Measurements from ENCODE around the gene TBXAS1. TPM values are rescaled to one million over a fixed set of nuclear protein-coding genes. Genes with fewer than 3 reads are reported as not detected.

Gene TBXAS1
- total RNA-seq, 2 donors from 2014 or later: 30.1 to 66.6 TPM

DNA sequence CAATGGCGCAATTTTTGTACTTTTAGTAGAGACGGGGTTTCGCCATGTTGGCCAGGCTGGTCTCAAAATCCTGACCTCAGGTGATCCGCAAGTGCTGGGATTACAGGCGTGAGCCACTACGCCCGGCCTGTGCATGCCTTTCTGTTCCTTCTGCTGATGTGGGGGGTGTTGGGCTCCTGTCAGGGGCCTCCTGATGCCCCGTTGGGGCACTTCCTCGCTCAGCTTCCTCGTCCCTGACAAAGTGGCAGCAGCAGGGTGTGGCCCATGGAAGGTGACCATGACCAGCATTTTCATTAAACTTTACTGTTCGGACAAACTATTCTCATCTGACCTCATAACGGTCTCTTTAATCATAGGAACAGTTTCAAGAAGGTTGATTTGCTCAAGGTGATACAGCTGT is 69.4 kb downstream of the TBXAS1 start:
- H3K9me3 ChIP-seq: no peaks in the 10 kb centered on the region
- no peaks in the 10 kb centered on the region for H3K4me1 ChIP-seq (ENCODE audit: control insufficient read depth in 1 of 2, low read depth in 2 of 2)
- no peak overlapping the region for H3K4me3 ChIP-seq
- TF ChIP-seq, protein P1, sequence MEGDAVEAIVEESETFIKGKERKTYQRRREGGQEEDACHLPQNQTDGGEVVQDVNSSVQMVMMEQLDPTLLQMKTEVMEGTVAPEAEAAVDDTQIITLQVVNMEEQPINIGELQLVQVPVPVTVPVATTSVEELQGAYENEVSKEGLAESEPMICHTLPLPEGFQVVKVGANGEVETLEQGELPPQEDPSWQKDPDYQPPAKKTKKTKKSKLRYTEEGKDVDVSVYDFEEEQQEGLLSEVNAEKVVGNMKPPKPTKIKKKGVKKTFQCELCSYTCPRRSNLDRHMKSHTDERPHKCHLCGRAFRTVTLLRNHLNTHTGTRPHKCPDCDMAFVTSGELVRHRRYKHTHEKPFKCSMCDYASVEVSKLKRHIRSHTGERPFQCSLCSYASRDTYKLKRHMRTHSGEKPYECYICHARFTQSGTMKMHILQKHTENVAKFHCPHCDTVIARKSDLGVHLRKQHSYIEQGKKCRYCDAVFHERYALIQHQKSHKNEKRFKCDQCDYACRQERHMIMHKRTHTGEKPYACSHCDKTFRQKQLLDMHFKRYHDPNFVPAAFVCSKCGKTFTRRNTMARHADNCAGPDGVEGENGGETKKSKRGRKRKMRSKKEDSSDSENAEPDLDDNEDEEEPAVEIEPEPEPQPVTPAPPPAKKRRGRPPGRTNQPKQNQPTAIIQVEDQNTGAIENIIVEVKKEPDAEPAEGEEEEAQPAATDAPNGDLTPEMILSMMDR (IDR thresholded peaks at IDR 0.05): no peak
- no peak overlapping the region for H3K27ac ChIP-seq
- no peak for ATAC-seq (ENCODE audit: insufficient number of reproducible peaks, low FRiP score, low read depth)
- DNase-seq (ENCODE audit: low spot score): no peak
- no peaks in the 10 kb centered on the region for H3K36me3 ChIP-seq
- no peaks in the 10 kb centered on the region for H3K27me3 ChIP-seq (replicated peaks; ENCODE audit: insufficient read depth)

DNA sequence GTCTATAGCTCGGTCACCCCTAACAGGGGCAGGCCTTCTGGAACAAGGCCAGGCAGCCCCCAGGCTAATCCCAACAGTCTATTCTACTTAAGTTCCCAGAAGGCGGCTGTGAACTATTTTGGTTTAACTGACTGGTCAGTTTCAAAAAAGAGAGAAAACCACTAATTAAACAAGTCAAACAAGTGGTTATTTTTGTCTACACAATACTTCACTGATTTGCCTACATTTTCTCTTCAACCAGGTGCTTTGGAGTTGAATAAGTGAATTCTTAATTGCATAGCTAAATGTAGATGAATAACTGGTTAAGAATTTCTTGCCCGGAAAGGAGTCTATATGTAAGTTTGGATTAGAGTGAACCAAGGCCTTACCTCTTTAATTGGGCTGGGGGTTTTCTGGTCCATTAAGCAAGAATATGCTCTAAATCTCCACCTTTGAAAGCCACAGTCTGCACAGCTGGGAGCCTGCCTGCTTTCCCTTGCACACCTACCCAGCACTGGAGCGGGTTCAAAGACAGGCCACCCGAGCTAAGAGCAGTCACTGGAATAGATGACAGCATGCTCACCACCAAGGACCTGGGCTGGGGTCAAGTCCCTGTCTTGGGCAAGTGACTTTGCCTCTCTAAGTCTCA is 70.4 kb downstream of the TBXAS1 start:
- Histone ChIP-seq H3K4me1 (ENCODE audit: control insufficient read depth in 1 of 2, low read depth in 2 of 2) (no peaks in the 10 kb centered on the region), H3K36me3 (no peaks in the 10 kb centered on the region), H3K27ac (no peak overlapping the region), H3K27me3 (replicated peaks; ENCODE audit: insufficient read depth) (no peaks in the 10 kb centered on the region), H3K4me3 (no peak overlapping the region), H3K9me3 (no peaks in the 10 kb centered on the region)
- DNase-seq (ENCODE audit: low spot score) (no peak), ATAC-seq (ENCODE audit: insufficient number of reproducible peaks, low FRiP score, low read depth) (no peak)
- TF ChIP-seq, protein P1 (IDR thresholded peaks at IDR 0.05): no peak

DNA sequence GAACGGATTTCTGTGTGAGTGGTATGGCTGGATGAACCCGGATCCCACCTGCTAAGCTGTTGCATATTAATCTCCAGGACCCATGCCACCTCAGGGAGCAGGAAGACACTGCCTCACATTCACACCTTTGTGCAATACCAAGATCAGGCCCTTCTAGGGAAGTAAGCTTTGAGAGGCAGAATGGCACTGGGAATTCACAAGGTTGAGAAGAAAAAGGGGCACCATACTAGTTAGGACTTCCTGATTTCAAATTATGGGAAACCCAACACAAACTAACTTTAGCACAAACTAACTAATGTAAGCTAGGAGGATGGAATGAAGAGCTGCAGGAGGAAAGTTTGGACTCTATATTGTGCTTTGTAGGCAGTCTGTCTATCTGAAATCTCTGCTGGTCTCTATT is 71.3 kb downstream of the TBXAS1 start:
- H3K36me3 ChIP-seq: no peaks in the 10 kb centered on the region

DNA sequence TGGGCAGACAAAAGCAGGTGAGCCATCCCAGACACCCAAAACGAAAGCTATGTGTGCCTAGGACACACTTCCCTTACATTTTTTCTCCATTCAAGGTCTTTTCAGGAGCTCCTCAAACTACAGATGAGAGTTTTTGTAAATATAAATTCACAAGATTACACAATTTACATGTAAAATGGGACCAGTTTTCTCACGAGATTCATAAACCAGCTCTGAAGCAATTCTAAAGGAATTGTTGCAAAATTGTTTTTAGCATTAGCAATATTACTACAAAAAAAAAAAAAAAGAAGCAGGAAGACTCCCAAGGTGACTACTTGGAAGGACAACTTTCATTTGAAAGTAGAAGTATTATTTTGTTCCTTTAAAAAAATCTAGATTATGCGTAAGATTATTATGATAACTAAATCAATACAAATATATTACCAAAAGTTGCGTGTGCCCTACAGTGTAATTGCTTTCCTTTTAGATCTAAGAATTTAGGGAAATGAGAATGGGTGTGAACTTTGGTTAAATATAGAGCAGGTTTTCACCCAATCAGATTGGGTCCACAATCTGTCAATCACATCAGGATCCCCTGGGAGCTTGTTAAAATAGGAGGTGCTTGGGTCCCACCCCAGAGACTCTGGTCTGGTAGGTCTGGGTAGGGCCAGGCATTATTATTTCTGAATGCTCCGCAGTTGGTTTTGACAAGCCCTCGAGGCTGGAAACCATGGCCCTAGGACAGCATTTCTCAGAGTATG is 72.2 kb downstream of the TBXAS1 start:
- Histone ChIP-seq H3K27ac (no peak overlapping the region), H3K27me3 (replicated peaks; ENCODE audit: insufficient read depth) (no peaks in the 10 kb centered on the region), H3K4me3 (no peak overlapping the region), H3K4me1 (ENCODE audit: control insufficient read depth in 1 of 2, low read depth in 2 of 2) (no peaks in the 10 kb centered on the region), H3K36me3 (no peaks in the 10 kb centered on the region), H3K9me3 (no peaks in the 10 kb centered on the region)
- ATAC-seq (ENCODE audit: insufficient number of reproducible peaks, low FRiP score, low read depth) (no peak), DNase-seq (ENCODE audit: low spot score) (no peak)
- TF ChIP-seq, protein P1 (IDR thresholded peaks at IDR 0.05): no peak

More for the DNA sequence above, 71.3 kb downstream of the TBXAS1 start:
- DNase-seq (ENCODE audit: low spot score) (no peak), ATAC-seq (ENCODE audit: insufficient number of reproducible peaks, low FRiP score, low read depth) (no peak)
- no peak overlapping the region for H3K4me3 ChIP-seq
- no peaks in the 10 kb centered on the region for H3K9me3 ChIP-seq
- TF ChIP-seq, protein P1 (IDR thresholded peaks at IDR 0.05): no peak
- H3K27me3 ChIP-seq (replicated peaks; ENCODE audit: insufficient read depth): no peaks in the 10 kb centered on the region
- no peak overlapping the region for H3K27ac ChIP-seq
- no peaks in the 10 kb centered on the region for H3K4me1 ChIP-seq (ENCODE audit: control insufficient read depth in 1 of 2, low read depth in 2 of 2)

DNA sequence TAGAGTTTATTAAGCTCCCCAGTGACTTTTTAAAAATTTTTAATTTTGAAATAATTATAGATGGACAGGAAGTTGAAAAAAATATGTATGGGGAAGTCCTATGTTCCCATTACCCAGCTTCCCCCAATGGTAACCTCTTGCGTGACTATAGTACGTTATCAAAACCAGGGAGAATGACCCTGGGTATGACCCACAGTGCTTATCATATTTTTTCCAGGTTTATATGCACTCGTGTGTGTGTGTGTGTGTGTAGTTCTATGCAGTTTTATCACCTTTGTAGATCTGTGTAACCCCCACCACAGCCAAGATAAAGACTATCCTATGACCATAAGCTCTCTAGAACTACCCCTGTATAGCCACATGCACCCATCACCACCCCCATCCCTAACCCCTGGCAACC is 72.8 kb downstream of the TBXAS1 start:
- Histone ChIP-seq H3K27me3 (replicated peaks; ENCODE audit: insufficient read depth) (no peaks in the 10 kb centered on the region), H3K9me3 (peaks cover 1% of the 10 kb centered on the region), H3K27ac (no peak overlapping the region), H3K4me1 (ENCODE audit: control insufficient read depth in 1 of 2, low read depth in 2 of 2) (no peaks in the 10 kb centered on the region), H3K4me3 (no peak overlapping the region), H3K36me3 (no peaks in the 10 kb centered on the region)
- DNase-seq (ENCODE audit: low spot score): no peak
- TF ChIP-seq, protein P1 (IDR thresholded peaks at IDR 0.05): no peak
- ATAC-seq (ENCODE audit: insufficient number of reproducible peaks, low FRiP score, low read depth): no peak

Measured in thoracic aorta (tissue), 2 donors.